PFSK-1 (cell line): Measurements from ENCODE around the gene NRCAM.

Source experiments
- FOXP2 ChIP-seq: optimal IDR thresholded peaks from 2 replicates; pipeline ENCODE3; 2011; ENCODE audit warnings: borderline replicate concordance, control low read depth, inconsistent platforms; ENCODE audit not compliant: insufficient read depth; ENCODE audit errors: extremely low read length, extremely low read depth
- POLR2AphosphoS5 ChIP-seq: IDR thresholded peaks from 2 replicates; pipeline ENCODE4 v1.6.1; 2012; ENCODE audit warnings: low read depth, mild to moderate bottlenecking, control low read depth, low read length, moderate library complexity
- REST ChIP-seq, 2 experiments: IDR thresholded peaks; 2 replicates each; pipeline versions ENCODE4 v1.6.1 to v1.8.0; 2011 to 2012; ENCODE audit warnings: low read depth in 2 of 2, low read length in 2 of 2, control low read depth in 1 of 2, inconsistent platforms in 1 of 2, mild to moderate bottlenecking in 1 of 2, moderate library complexity in 1 of 2; ENCODE audit not compliant: insufficient read depth in 1 of 2
- SIN3A ChIP-seq: IDR thresholded peaks from 2 replicates; pipeline ENCODE4 v1.6.1; 2012; ENCODE audit warnings: mild to moderate bottlenecking, low read length, moderate library complexity, borderline replicate concordance; ENCODE audit not compliant: insufficient read depth
- TAF1 ChIP-seq: IDR thresholded peaks from 2 replicates; pipeline ENCODE4 v1.6.1; 2012; ENCODE audit warnings: low read length, control low read depth, borderline replicate concordance; ENCODE audit not compliant: insufficient read depth

NRCAM gene

GRCh38 chr7:108142675-108143259 is 313.5 kb downstream of the NRCAM start:
- TF ChIP-seq FOXP2 (no peak), POLR2AphosphoS5 (no peak), REST (IDR thresholded peaks at IDR 0.05; ENCODE audit: insufficient read depth in 1 of 2, low read depth in 2 of 2, low read length in 2 of 2) (no peak), TAF1 (no peak), SIN3A (no peak)

GRCh38 chr7:108142180-108142579 is 314.1 kb downstream of the NRCAM start:
- no peak for TF ChIP-seq FOXP2
- TF ChIP-seq POLR2AphosphoS5, result no peak
- no peak for TF ChIP-seq TAF1
- TF ChIP-seq REST (IDR thresholded peaks at IDR 0.05; ENCODE audit: insufficient read depth in 1 of 2, low read depth in 2 of 2, low read length in 2 of 2), result no peak
- no peak for TF ChIP-seq SIN3A

GRCh38 chr7:108140671-108141070 is 315.6 kb downstream of the NRCAM start:
- TF ChIP-seq TAF1, result no peak
- no peak for TF ChIP-seq REST (IDR thresholded peaks at IDR 0.05; ENCODE audit: insufficient read depth in 1 of 2, low read depth in 2 of 2, low read length in 2 of 2)
- no peak for TF ChIP-seq SIN3A
- TF ChIP-seq POLR2AphosphoS5, result no peak
- no peak for TF ChIP-seq FOXP2

GRCh38 chr7:108138911-108139310 is 317.3 kb downstream of the NRCAM start:
- TF ChIP-seq REST (IDR thresholded peaks at IDR 0.05; ENCODE audit: insufficient read depth in 1 of 2, low read depth in 2 of 2, low read length in 2 of 2), result no peak
- no peak for TF ChIP-seq SIN3A
- TF ChIP-seq FOXP2, result no peak
- no peak for TF ChIP-seq POLR2AphosphoS5
- TF ChIP-seq TAF1, result no peak

- TF ChIP-seq POLR2AphosphoS5, result no peak
- no peak for TF ChIP-seq TAF1
- TF ChIP-seq REST (IDR thresholded peaks at IDR 0.05; ENCODE audit: insufficient read depth in 1 of 2, low read depth in 2 of 2, low read length in 2 of 2), result no peak
- TF ChIP-seq SIN3A, result no peak
- no peak for TF ChIP-seq FOXP2
Measured at GRCh38 chr7:108137993-108138392, 318.2 kb downstream of the NRCAM start.
